Neural progenitor cell (in vitro differentiated cells): ENCODE results near the gene JOSD2.

Experiments
- CTCF ChIP-seq: fragments of 200-600 bp; sonication (generic); IDR thresholded peaks from 2 replicates; pipeline ENCODE4 v1.5.1; 2017; ENCODE audit warnings: antibody characterized with exemption, mild to moderate bottlenecking
- EZH2phosphoT487 ChIP-seq: fragments of 200-600 bp; sonication (generic); IDR thresholded peaks from 2 replicates; pipeline ENCODE4 v1.6.1; 2017; ENCODE audit warnings: antibody characterized with exemption

DNA sequence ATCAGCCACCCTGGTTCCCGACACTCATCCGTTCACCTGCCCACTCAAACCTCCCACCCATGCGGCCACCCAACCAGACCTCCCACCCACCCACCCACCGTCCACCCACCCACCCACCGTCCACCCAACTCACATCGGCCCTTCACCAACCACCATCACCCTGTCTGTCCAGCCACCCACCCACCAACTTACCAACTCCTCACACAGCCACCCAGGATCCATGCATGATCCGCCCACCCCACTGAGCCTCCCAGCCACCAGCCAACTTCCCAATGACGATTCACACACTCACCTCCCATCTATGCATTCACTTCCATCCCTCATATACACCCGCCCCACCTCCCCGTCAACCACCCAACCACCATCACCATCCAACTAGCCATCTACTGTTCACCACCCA lies 4.3 kb downstream of the JOSD2 start:
- TF ChIP-seq EZH2phosphoT487 = no peak
- TF ChIP-seq CTCF = no peak
